Panc1 (cell line): ENCODE data around the gene KRTAP1-1. TPM values are rescaled to one million over a fixed set of nuclear protein-coding genes. Genes with fewer than 3 reads are reported as not detected.

ENCODE experiments used
- ATAC-seq: fragments of 200-7000 bp; cut with Tn5 transposase; 2 replicates; pipeline ENCODE4 v1.9.1; 2020; ENCODE audit warnings: mild to moderate bottlenecking, moderate library complexity
- BruUV-seq: library from RNA; stranded (reverse); fragments of 400-500 nt; replicated peaks from 2 replicates; lab custom pipeline; 2021; lab: Mats Ljungman, UMichigan
- CTCF ChIA-PET: fragments of 300-600 bp; sonication (Branson Sonifier 250); formaldehyde crosslinking; loops from one replicate; lab custom pipeline; 2022; ENCODE audit warnings: antibody characterized with exemption; lab: Charles Lee
- POLR2A ChIA-PET: fragments of 300-600 bp; sonication (Branson Sonifier 250); formaldehyde crosslinking; loops from one replicate; lab custom pipeline; 2022; ENCODE audit warnings: antibody characterized with exemption; lab: Charles Lee
- DNase-seq: peaks from one replicate; pipeline ENCODE4 v3.0.0-alpha.2; 2010; ENCODE audit warnings: low read depth, low spot score
- H3K27ac ChIP-seq: 2 replicates; pipeline ENCODE4 v1.5.1; 2011; ENCODE audit warnings: mild to moderate bottlenecking, low read length, inconsistent platforms
- H3K27me3 ChIP-seq: fragments of 200-500 bp; sonication (Bioruptor generic); 2 replicates; pipeline ENCODE4 v1.6.0; 2014; ENCODE audit warnings: low read length, inconsistent platforms; ENCODE audit not compliant: control insufficient read depth, insufficient read depth
- H3K36me3 ChIP-seq: fragments of 200-500 bp; sonication (Bioruptor generic); 2 replicates; pipeline ENCODE4 v1.5.1; 2014; ENCODE audit warnings: inconsistent platforms, mild to moderate bottlenecking, low read length, moderate library complexity; ENCODE audit not compliant: control insufficient read depth, insufficient read depth
- H3K4me1 ChIP-seq: 2 replicates; pipeline ENCODE4 v1.5.1; 2011; ENCODE audit warnings: inconsistent platforms, mild to moderate bottlenecking, low read length, moderate library complexity; ENCODE audit not compliant: control insufficient read depth, insufficient read depth
- H3K4me3 ChIP-seq, 2 experiments: 2 replicates each; pipeline ENCODE4 v1.5.1; 2011 to 2012; ENCODE audit warnings: low read depth in 2 of 2, low read length in 2 of 2, mild to moderate bottlenecking in 2 of 2, inconsistent platforms in 1 of 2, moderate library complexity in 1 of 2
- H3K9me3 ChIP-seq: fragments of 200-500 bp; sonication (Bioruptor generic); 2 replicates; pipeline ENCODE4 v1.5.1; 2014; ENCODE audit warnings: low read depth, mild to moderate bottlenecking, inconsistent platforms, low read length, moderate library complexity; ENCODE audit not compliant: control insufficient read depth, insufficient read depth
- POLR2AphosphoS5 ChIP-seq: IDR thresholded peaks from 2 replicates; pipeline ENCODE4 v1.6.1; 2012; ENCODE audit warnings: mild to moderate bottlenecking, low read depth, low read length, moderate library complexity
- SIN3A ChIP-seq: IDR thresholded peaks from 2 replicates; pipeline ENCODE4 v1.6.1; 2012; ENCODE audit warnings: low read depth, mild to moderate bottlenecking, low read length, moderate library complexity, borderline replicate concordance; ENCODE audit not compliant: insufficient read depth
- TCF7L2 ChIP-seq: IDR thresholded peaks from 2 replicates; pipeline ENCODE4 v1.6.1; 2011; ENCODE audit warnings: mild to moderate bottlenecking, low read depth, low read length, inconsistent platforms
- in situ Hi-C: cut with HindIII; loops from 2 replicates; pipeline ENCODE4 v1.10.0; 2016; ENCODE audit warnings: low sequenced_read_pairs, low pct_unique_long_range_greater_than_20kb
- intact Hi-C: fragments of 100-400 bp; cut with micrococcal nuclease; formaldehyde crosslinking; loops from one replicate; pipeline ENCODE4 v1.10.0; 2022; ENCODE audit not compliant: unreplicated experiment
- total RNA-seq: library from RNA; stranded (reverse); gene quantifications from one replicate; pipeline ENCODE4 v1.2.1, GENCODE V29; 2021; ENCODE audit not compliant: unreplicated experiment
- TF ChIP-seq, protein P1 (sequence below): fragments of 450-650 bp; IDR thresholded peaks from 2 replicates; pipeline ENCODE4 v1.5.1; 2017; ENCODE audit warnings: mild to moderate bottlenecking
- TF ChIP-seq, protein P2 (sequence below), 2 experiments: IDR thresholded peaks; 2 replicates each; pipeline ENCODE4 v1.6.1; 2011 to 2012; ENCODE audit warnings: low read depth in 2 of 2, control low read depth in 1 of 2, low read length in 1 of 2, mild to moderate bottlenecking in 1 of 2, moderate library complexity in 1 of 2; ENCODE audit not compliant: insufficient read depth in 1 of 2

KRTAP1-1 gene
- total RNA-seq, 1 experiment from 2014 or later, result not detected

GRCh38 chr17:40997361-40997760, 43.9 kb downstream of the KRTAP1-1 start:
- DNase-seq (no peak), ATAC-seq (no peak)
- Histone ChIP-seq H3K27me3 (peaks cover 22% of the 10 kb centered on the region), H3K9me3 (no peaks in the 10 kb centered on the region), H3K36me3 (no peaks in the 10 kb centered on the region), H3K4me3 (no peak overlapping the region), H3K27ac (no peak overlapping the region), H3K4me1 (no peaks in the 10 kb centered on the region)
- ChIA-PET CTCF (interaction anchor here (0.6 kb wide), 1 partner anchor 149 kb away, joined by 12 read pairs; no protein-coding TSS in a partner anchor), POLR2A (no interaction called here)
- in situ Hi-C loops (no loop called here), intact Hi-C loops (no loop called here)
- TF ChIP-seq TCF7L2 (no peak), SIN3A (no peak), POLR2AphosphoS5 (no peak)
- TF ChIP-seq, protein P1, sequence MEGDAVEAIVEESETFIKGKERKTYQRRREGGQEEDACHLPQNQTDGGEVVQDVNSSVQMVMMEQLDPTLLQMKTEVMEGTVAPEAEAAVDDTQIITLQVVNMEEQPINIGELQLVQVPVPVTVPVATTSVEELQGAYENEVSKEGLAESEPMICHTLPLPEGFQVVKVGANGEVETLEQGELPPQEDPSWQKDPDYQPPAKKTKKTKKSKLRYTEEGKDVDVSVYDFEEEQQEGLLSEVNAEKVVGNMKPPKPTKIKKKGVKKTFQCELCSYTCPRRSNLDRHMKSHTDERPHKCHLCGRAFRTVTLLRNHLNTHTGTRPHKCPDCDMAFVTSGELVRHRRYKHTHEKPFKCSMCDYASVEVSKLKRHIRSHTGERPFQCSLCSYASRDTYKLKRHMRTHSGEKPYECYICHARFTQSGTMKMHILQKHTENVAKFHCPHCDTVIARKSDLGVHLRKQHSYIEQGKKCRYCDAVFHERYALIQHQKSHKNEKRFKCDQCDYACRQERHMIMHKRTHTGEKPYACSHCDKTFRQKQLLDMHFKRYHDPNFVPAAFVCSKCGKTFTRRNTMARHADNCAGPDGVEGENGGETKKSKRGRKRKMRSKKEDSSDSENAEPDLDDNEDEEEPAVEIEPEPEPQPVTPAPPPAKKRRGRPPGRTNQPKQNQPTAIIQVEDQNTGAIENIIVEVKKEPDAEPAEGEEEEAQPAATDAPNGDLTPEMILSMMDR, result no peak
- BruUV-seq, result no TSS peak

GRCh38 chr17:40996829-40997228, 44.4 kb downstream of the KRTAP1-1 start:
- TF ChIP-seq SIN3A (no peak), POLR2AphosphoS5 (no peak), TCF7L2 (no peak)
- TF ChIP-seq, protein P2, sequence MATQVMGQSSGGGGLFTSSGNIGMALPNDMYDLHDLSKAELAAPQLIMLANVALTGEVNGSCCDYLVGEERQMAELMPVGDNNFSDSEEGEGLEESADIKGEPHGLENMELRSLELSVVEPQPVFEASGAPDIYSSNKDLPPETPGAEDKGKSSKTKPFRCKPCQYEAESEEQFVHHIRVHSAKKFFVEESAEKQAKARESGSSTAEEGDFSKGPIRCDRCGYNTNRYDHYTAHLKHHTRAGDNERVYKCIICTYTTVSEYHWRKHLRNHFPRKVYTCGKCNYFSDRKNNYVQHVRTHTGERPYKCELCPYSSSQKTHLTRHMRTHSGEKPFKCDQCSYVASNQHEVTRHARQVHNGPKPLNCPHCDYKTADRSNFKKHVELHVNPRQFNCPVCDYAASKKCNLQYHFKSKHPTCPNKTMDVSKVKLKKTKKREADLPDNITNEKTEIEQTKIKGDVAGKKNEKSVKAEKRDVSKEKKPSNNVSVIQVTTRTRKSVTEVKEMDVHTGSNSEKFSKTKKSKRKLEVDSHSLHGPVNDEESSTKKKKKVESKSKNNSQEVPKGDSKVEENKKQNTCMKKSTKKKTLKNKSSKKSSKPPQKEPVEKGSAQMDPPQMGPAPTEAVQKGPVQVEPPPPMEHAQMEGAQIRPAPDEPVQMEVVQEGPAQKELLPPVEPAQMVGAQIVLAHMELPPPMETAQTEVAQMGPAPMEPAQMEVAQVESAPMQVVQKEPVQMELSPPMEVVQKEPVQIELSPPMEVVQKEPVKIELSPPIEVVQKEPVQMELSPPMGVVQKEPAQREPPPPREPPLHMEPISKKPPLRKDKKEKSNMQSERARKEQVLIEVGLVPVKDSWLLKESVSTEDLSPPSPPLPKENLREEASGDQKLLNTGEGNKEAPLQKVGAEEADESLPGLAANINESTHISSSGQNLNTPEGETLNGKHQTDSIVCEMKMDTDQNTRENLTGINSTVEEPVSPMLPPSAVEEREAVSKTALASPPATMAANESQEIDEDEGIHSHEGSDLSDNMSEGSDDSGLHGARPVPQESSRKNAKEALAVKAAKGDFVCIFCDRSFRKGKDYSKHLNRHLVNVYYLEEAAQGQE (IDR thresholded peaks at IDR 0.05; ENCODE audit: insufficient read depth in 1 of 2, low read depth in 2 of 2, low read length in 1 of 2), result no peak
- DNase-seq (no peak), ATAC-seq (no peak)
- H3K4me3 ChIP-seq, result no peak overlapping the region
- ChIA-PET POLR2A (no interaction called here), CTCF (interaction anchor here (0.6 kb wide), 1 partner anchor 149 kb away, joined by 12 read pairs; no protein-coding TSS in a partner anchor)
- in situ Hi-C loops, result no loop called here
- H3K9me3 ChIP-seq, result no peaks in the 10 kb centered on the region
- intact Hi-C loops, result no loop called here
- H3K27me3 ChIP-seq, result peaks cover 21% of the 10 kb centered on the region
- H3K27ac ChIP-seq, result no peak overlapping the region
- H3K36me3 ChIP-seq, result no peaks in the 10 kb centered on the region
- no TSS peak for BruUV-seq
- no peaks in the 10 kb centered on the region for H3K4me1 ChIP-seq

DNA sequence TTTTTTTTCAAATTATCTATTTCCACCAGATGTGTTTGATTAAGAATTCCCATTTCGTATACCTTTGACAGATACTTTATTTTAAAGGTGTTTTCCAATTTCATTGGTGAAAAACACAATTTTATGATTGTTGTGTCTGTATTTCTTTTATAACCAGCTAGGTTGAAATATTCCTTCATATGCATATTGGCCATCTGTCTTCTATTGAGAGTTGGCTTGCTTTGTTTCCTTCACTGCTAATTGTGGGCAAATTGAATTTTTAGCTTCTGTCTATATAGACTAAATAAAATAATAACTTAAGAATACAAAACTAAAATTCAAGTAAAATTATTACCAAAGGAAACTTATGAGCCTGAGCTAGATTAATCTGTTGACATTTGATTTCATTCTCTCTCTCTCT, 46.1 kb downstream of the KRTAP1-1 start:
- intact Hi-C loops (no loop called here), in situ Hi-C loops (no loop called here)
- no peak overlapping the region for H3K4me3 ChIP-seq
- ATAC-seq (no peak), DNase-seq (no peak)
- no peaks in the 10 kb centered on the region for H3K36me3 ChIP-seq
- POLR2A ChIA-PET, result interaction anchor here (0.6 kb wide), 1 partner anchor 156 kb away, joined by 3 read pairs; no protein-coding TSS in a partner anchor
- TF ChIP-seq SIN3A, result no peak
- TF ChIP-seq POLR2AphosphoS5, result no peak
- TF ChIP-seq, protein P2 (IDR thresholded peaks at IDR 0.05; ENCODE audit: insufficient read depth in 1 of 2, low read depth in 2 of 2, low read length in 1 of 2), result no peak
- no peak for TF ChIP-seq TCF7L2
- TF ChIP-seq, protein P1, result no peak
- H3K27me3 ChIP-seq, result peaks cover 18% of the 10 kb centered on the region
- no TSS peak for BruUV-seq
- CTCF ChIA-PET, result no interaction called here
- H3K9me3 ChIP-seq, result no peaks in the 10 kb centered on the region
- no peaks in the 10 kb centered on the region for H3K4me1 ChIP-seq
- no peak overlapping the region for H3K27ac ChIP-seq
